Effector CD4-positive, alpha-beta T cell (primary cell): ENCODE measurements around the gene AIMP1.
"Not testable (repeated sequence)": the region's sequence is repeated elsewhere in the genome, so short reads cannot be mapped to it uniquely, and the experiment has no call there.

ENCODE experiments used
- DNase-seq: peaks from one replicate; pipeline ENCODE4 v3.0.0-alpha.2; 2020

The AIMP1 gene

DNA sequence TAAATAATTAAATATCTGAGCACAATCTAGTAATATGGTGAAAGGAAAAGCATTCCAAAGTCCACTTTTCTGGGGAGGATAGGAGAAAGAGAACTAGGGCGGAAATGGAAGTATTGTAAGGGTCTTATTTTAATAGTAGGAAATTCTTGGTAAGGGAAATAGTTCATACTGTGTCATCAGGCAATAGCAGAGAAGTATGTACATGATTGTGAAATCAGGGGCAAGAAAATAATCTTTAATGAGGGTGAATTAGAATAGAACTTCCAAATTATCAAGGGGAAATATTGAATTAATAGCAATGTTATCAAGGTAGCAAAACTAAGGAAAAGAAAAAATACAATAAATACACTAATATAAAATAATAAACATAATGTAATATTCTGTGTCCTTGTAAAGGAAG is 37.4 kb downstream of the AIMP1 start:
- DNase-seq: no peak

DNA sequence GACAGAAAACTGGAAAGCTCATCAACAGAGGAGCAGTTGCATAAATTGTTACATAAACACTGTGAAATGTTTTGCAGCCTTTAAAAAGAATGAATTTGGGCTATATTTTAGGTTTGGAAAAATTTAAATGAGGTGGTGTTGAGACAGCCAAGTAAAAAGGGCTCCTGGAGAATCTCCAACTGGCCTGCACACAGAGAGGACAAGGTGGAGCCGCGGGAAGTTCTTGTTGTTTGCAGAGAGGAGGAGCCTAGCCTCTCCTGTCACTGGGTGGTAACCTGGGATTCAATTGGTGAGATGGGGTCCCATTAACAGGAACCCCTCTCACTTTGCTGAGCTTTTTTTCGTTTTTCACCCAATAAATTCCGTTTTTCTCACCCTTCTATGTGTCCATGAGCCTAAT is 38.8 kb downstream of the AIMP1 start:
- DNase-seq: no peak

DNA sequence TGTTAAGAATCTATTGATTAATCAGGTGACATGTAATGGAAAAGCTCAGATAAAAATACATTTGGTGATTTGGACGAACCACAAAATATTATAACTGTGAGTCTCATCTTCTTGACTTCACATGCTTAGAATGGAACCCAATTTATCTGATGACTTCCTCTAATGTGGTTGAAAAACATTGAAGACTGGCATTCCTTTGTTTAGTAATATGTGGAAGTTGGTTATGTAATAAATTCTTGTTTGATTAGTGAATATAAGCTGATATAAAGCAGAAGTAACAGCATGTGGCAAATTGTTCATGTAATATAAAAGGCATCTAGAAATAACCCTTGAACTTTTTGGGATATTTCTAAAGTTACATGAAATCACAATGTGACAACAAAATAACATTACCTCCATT is 42.5 kb downstream of the AIMP1 start:
- DNase-seq: no peak

DNA sequence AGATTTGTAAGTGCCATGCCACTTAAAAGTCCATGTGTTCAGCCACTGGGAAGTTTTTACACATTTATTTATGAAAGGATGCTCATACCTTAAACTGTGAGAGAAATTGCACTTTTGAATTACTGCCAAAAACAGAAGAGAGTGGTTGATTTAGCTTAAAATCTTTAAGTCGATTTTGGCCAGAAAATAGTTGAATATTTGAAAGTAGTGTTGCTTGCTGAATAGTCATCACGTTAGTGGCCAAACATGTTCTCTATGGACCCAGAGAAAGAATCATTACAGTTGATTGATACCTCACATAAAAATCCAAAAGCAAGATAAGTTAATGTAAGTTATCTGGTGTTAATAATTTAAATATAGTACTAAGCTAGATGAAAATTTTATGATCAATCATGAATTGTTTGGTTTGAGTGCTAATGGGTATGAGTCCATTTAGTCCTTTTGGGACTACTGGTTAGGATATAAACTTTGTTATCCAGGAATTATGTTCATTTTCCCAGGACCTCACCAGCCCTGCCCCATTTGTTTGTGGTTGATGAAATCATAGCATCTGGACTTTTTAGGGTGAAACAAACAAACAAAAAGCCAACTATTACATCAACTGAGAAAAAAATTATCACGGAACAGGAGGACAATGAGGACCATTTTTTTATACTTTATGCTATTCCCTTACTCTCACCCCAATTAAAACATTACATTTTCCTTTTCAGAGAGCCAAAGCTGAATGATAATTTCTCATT is 45.9 kb downstream of the AIMP1 start:
- DNase-seq: no peak

DNA sequence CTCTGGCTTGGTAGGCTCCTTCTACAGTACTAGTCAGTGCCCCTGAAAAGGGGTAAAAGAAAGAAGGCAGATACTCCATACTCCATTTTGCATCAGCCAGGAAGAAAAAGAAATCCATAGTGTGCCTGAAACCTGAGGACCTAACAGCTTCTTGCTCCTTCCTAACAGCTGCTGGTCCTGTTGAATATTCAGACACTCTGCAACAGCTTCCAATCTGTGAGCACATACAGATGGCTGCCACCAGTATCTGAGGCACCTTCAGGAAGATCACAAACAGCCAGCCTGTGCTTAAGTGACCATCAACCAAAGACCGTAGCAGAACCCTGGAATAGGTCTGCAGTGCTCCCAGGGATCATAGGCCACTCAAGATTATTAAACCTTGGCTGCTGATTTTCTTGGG is 47.9 kb downstream of the AIMP1 start:
- DNase-seq: no peak

DNA sequence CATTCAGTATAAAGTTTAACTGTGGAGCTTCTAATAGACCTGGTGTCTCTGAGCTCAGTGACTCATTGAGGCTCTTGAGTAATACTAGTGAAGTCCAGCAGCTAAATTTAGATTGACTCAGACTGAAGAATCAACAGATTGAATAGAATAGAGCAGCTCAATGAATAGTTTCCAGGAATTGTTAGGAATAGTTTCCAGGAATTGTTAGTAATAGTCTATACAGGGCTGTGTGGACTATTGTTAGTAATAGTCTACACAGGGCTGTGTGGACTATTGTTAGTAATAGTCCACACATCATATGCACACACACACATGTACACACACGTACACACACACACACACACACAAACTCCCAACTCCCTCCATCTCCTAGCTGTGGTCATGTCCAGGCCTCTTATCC is 49.3 kb downstream of the AIMP1 start:
- no peak for DNase-seq

DNA sequence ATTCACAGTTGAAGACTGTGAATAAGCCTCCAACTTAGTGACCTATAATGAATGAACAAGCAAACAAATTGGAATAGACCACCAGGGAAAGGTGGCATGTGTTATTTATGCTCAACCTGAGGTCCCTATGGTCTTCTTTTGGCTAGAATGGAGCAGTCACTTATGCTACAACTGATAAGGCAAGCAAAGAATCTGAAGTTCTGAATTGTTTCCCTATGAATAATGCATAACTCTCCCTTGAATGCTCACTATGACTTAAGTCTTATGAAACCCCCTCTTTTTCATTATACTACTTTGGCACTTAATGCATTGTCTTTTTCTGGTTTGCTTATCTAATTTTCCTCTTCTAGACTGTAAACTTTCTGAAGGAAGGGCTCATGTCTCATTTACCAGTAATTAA is 49.7 kb downstream of the AIMP1 start:
- no peak for DNase-seq

DNA sequence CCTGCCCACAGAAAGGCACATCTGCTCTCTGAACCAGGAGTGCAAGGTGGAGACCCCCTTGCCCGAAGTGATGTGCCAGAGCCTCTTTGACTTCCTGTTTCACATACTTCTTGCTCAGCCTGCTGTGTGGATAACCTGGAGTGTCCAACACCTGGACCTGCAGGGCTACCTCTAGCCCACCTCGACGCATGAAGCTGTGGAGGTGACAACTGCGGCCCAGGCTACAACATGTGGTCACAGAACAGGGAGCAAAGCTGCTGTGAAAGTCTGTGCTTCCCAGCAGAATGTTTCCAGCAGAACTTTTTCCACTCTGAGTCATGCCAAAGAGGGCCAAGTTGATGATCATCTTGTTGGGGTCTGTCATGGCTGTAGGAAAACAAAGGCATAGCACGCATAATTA is 50.7 kb downstream of the AIMP1 start:
- no peak for DNase-seq

DNA sequence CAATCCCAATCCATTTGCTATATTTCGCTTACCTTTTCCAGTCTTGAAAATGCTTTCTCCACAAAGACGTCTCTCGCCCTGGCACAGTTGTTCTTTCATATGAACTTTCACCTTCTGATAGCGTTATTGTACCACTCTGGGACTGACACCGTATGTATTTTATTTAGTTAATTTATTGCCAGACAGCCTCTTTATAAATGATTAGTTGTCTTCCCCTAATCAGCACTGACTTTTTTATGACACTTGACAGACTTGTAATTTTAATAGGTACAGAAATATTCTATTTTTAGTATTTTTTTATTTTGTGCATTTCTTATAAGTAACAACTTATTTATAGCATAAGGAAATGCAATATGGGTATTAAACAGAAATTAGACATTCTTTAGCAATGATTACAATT is 52.3 kb downstream of the AIMP1 start, which contains the start of gene GIMD1:
GIMD1 (minus strand) TSS at position 101 of the 400 bp plus-strand sequence. CDS start 1,343 bp downstream, outside the sequence.
- no peak for DNase-seq

DNA sequence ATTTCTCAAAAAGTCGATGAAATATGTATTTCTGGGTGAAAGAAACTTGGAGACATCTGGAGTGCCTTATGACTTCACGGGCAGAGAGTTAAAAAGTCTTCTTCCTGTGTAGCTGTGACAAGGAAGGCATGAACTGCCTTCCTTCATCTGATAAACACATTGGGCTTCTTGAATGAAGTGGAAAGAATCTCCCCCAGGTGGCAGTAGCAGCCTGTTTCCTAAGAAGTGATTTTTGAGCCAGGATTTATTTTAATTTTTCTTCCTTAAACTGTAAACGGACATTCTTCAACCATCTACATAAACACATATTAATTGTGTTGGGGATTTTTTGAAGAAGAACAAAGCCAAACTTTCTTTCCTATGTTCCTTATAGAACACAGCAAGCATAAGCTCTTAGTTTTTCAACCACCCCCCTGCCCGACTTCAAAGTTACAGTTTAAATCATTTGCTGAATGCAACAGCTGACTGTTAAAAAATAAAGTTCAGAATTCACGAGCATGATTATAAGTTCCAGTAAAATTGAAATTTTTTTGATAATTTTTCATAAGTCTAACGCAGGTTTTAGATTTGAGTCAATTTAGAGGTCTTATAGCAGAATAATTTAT is 53.2 kb downstream of the AIMP1 start:
- DNase-seq: no peak

DNA sequence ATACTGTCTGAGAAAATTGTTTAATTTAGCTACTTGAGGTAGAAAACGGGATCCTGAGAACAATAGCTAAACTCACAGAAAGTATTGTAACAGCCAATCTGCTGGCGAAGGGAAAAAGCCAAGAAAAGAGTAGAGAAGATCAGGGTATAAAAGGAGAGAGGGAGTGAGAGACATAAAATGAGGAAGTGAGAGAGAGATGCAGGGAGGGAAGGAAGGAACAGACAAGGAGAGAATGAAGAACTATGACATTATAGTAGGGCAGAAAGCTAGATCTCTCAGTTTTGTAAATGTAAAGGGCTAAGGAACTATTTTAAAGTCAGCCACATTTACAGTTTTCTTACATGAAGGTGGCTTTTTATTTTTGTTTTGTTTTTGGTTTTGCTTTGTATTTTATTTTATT is 53.9 kb downstream of the AIMP1 start:
- DNase-seq: no peak

DNA sequence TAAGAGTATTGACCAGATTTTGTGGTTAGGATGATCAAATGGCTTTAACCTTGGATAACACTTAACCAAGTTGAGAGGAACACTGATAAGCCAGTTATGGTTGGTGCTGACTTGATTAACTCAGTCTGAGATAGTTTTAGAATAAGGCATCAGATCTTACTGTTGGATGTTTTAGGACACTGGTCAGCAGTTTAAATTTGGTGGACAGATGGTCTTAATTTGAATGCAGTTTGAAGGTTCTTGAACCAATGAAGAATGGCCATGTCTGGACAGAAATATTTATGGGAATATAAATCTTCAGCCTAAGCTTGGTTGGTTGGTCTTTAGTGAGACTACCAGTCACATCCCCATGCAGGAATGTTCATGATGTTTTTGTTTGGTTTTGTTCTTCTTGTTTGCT is 54.8 kb downstream of the AIMP1 start:
- no peak for DNase-seq

DNA sequence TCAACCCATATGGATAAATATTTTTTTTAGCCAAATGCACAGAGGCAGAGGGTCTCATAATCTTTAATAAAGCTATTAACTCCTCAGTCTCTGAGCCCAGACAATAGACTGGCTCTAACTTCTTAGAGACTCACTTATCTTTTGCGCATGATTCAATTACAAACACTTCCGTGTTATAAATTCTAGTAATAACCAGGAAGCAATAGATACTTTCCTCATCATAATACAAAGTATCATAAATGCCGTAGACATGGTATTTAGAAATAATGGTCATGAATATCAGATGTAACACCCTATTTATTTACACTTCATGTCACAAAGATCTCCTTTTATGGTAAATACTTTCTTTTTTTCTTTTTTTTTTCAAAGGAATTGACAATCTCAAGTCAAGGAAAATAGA is 56.7 kb downstream of the AIMP1 start:
- no peak for DNase-seq

DNA sequence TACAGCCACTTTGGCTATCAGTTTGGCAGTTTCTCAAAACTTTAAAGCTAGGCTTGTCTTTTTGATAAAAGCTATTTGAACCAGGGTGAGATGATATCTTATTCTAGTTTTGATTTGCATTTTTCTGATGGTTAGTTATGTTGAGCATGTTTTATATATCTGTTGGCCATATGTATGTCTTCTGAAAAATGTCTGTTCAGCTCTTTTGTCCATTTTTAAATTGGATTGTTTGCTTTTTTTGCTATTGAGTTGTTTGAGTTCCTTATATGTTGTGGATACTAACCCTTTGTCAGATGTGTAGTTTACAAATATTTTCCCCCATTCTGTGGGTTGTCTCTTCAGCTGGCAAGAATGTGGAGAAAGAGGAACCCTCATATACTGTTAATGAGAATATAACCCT is 63.8 kb downstream of the AIMP1 start:
- DNase-seq: no peak

DNA sequence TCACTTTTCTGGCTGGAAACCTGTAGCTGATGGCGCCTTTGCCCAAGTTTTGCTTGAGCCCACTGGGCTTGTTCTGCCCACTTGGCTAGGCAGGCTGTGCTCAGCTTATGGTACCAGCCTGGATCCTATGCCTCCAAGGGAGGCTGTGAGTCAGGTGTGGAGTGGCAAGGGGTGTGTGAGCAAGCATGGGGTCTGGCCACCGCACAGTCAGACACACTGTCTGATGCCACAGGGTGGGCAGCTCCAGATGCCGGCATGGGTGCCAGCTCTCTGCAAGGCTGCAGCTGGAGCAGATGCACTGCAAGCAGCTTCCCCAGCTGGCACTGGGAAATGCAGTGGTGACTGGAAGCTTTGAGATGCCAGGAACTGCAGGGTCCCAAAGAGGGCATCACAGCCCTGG is 68.5 kb downstream of the AIMP1 start:
- DNase-seq: no peak

DNA sequence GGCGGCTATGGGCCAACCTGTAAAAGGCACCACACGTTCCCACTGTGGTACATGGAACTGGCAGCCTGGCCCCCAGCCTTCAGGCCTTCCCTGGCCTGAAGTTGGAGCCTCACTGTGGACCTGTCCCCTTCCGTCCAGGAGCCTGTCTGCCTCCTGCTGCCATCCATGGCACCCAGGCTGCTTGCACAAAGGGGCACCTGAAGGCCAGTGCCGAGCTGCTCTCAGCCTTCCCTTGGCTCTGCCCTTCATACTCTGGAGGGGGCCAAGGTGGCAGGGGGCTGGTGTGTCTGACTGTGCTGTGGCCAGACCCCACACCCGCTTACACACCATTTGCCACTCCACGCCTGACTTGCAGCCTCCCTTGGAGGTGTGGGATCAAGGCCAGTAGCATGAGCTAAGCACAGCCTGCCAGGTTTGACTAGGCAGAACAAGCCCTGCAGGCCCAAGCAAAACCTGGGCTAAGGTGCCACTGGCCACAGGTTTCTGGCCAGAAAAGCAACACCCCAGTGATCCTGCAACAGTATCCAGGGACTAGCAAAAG is 69.6 kb downstream of the AIMP1 start:
- no peak for DNase-seq

DNA sequence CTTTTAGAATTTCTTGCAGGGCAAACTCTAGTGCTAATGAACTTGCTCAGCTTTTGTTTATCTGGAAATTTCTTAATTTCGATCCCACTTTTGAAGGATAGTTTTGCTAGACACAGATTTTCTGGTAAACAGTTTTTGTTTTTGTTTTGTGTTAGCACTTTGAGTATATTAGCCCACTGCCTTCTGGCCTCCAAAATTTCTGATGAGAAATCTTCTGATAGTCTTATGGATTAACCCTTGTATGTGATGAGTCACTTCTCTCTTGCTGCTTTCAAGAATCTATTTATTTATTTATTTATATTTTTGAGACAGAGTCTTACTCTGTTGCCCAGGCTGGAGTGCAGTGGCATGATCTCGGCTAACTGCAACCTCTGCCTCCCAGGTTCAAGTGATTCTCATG is 79.2 kb downstream of the AIMP1 start:
- DNase-seq: no peak

DNA sequence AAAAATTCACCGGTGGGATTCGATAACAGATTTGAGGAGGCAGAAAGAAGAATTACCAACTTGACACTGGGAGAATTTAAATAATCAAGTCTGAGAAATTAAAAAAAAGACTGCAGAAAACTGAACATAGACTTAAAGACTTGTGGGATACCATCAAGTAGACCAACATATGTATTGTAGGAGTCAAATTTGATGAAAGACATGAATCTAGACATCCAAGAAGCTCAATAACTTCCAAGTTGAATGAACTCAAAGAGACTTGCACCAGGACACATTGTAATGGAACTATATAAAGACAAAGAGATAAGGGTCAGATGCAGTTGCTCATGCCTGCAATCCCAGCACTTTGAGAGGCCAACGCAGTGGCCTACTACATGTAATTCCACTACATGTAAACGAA is 82.5 kb downstream of the AIMP1 start:
- not testable (repeated sequence) for DNase-seq
